Measurements from ENCODE around the gene PLXNA1.

GRCh38 chr3:127022849-127023248 is 39.9 kb downstream of the PLXNA1 start:
- TF ChIP-seq, protein P1, sequence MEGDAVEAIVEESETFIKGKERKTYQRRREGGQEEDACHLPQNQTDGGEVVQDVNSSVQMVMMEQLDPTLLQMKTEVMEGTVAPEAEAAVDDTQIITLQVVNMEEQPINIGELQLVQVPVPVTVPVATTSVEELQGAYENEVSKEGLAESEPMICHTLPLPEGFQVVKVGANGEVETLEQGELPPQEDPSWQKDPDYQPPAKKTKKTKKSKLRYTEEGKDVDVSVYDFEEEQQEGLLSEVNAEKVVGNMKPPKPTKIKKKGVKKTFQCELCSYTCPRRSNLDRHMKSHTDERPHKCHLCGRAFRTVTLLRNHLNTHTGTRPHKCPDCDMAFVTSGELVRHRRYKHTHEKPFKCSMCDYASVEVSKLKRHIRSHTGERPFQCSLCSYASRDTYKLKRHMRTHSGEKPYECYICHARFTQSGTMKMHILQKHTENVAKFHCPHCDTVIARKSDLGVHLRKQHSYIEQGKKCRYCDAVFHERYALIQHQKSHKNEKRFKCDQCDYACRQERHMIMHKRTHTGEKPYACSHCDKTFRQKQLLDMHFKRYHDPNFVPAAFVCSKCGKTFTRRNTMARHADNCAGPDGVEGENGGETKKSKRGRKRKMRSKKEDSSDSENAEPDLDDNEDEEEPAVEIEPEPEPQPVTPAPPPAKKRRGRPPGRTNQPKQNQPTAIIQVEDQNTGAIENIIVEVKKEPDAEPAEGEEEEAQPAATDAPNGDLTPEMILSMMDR (IDR thresholded peaks at IDR 0.05) = no peak
- TF ChIP-seq EP300 (IDR thresholded peaks at IDR 0.05) = no peak

All from ovary (tissue), 3 donors.